HG02943 (cell line): ENCODE data around the gene TUBB3.
A peak's percentile ranks its signal among the peaks of the same experiment; 100 is the strongest.
"Not testable (repeated sequence)": the region's sequence is repeated elsewhere in the genome, so short reads cannot be mapped to it uniquely, and the experiment has no call there.

Source experiments
- ATAC-seq: cut with Tn5 transposase; IDR thresholded peaks from one replicate; pipeline ENCODE4 v1.9.1; 2021; ENCODE audit warnings: mild to moderate bottlenecking, low read depth, moderate library complexity; ENCODE audit not compliant: unreplicated experiment

TUBB3 gene

GRCh38 chr16:89960966-89961365 is 37.8 kb downstream of the TUBB3 start:
- no peak for ATAC-seq

GRCh38 chr16:89961920-89962319 is 38.8 kb downstream of the TUBB3 start:
- ATAC-seq = no peak

DNA sequence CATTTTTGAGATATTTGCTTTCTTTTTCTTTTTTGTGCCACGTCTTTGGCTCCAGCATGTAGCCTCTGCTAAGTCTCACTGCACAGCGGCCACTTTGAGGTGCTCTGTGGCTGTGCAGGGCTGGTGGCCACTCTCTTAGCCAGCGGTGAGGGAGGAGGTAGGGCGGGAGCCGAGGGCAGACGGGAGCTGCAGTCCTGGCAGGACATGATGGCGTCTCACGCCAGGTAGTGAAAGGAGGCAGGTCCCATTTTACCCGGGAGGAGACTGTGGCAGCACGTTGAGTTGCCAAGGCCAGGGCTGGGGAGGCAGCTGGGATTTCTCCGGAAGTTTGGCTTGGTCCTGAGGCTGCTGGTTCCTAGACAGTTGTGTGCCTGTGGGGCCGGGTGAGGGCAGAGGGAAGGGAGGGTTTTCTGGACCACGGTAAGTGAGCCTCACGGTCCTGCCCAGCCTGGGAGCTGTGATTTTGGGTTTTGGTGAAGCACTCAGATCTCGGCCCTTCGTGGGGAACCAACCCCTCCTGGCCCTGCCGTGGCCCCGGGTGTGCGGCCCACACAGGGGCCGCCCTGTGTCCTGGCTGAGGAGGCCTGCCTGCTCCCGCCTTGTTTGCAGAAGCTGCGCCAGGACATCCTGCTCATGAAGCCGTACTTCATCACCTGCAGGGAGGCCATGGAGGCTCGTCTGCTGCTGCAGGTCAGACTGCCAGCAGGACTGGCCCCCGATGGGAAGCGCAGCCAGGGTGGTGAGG is 39.8 kb downstream of the TUBB3 start:
- ATAC-seq = no peak

DNA sequence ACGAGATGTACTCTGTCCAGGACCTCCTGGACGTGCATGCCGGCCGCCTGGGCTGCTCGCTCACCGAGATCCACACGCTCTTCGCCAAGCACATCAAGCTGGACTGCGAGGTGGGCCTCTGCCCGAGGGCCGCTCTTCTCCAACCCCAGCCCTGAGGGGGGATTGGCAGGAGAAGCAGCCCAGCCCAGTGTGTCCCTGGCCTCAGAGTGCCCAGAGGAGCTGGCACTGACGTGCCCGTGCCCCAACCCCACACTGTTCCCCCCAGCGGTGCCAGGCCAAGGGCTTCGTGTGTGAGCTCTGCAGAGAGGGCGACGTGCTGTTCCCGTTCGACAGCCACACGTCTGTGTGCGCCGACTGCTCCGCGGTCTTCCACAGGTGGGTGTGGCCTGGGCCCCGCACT is 41.1 kb downstream of the TUBB3 start:
- no peak for ATAC-seq

- no peak for ATAC-seq
Observed at GRCh38 chr16:89965447-89966225, 42.5 kb downstream of the TUBB3 start.

- ATAC-seq = no peak
Observed at GRCh38 chr16:89966756-89967155, 43.6 kb downstream of the TUBB3 start.

GRCh38 chr16:89967436-89967835 is 44.3 kb downstream of the TUBB3 start:
- ATAC-seq = not testable (repeated sequence)

DNA sequence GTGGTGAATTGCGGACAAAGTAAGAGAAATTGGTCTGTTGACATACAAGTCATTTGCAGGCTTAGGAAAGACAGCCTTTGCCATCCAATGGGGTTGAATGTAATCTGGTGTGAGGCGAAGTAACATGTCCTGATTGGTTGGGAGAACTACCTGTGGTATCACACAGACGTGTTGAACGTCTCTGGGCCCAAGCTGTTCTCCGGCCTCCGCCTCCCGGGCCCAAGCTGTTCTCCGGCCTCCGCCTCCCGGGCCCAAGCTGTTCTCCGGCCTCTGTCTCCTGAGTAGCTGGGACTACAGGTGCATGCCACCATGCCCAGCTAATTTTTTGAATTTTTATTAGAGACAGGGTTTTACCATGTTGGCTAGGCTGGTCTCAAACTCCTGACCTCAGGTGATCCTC is 44.9 kb downstream of the TUBB3 start:
- ATAC-seq = not testable (repeated sequence)

GRCh38 chr16:89969741-89970410 is 46.7 kb downstream of the TUBB3 start:
- no peak for ATAC-seq

DNA sequence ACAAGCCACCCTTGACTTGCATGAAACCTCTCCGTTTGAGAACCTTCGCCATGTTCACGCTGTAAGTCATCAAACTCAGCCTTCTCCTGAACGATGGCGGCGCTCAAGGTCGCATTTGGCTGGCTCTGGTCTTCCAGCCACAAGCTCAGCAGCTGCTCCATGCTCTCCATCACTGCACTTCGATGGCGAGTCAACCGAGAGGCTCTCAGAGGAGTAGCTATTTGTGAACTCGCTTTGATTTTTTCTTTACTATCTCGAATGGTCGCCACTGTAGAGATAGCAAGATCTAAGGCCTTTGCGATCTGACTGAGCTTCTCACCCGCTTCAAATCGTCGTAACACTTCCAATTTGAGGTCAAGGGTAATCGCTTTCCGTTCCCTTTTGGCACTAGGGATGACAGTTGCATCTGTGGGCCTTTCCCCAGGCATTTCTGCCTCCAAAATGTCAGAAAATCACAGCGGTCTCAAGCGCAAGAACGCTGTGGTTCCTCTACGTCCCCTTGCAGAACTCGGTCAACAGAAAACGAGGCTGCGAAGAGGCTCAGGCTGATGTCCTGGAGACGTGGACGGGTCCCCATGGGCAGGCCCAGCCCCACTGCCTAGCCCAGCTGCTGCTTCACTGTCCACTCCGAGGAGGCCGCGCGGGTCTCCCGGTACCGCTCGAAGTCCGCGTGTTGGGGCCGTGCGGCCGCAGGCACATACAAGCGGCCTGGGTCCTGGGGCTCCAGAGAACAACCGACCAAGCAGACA is 48.5 kb downstream of the TUBB3 start:
- ATAC-seq = no peak

- ATAC-seq = peak; percentile 75
Observed at GRCh38 chr16:89972244-89973234, 49.4 kb downstream of the TUBB3 start.

DNA sequence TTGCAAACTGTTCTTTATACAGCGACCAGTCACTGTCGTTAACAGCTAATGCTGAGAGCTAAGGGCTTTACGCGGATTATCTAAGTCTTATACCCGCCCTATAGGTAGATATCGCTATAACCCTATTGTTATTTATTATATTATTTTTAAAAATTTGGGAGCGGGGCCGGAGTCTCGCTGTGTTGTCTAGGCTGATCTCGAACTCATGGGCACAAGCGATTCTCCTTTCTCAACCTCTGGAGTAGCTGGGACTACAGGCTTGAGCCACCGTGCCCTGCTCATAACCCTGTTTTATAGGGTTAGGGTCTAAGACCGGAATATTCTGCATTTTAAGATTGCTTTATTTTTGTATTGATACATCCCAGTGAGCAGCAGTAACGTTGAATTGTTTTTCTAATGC is 50.1 kb downstream of the TUBB3 start:
- no peak for ATAC-seq

DNA sequence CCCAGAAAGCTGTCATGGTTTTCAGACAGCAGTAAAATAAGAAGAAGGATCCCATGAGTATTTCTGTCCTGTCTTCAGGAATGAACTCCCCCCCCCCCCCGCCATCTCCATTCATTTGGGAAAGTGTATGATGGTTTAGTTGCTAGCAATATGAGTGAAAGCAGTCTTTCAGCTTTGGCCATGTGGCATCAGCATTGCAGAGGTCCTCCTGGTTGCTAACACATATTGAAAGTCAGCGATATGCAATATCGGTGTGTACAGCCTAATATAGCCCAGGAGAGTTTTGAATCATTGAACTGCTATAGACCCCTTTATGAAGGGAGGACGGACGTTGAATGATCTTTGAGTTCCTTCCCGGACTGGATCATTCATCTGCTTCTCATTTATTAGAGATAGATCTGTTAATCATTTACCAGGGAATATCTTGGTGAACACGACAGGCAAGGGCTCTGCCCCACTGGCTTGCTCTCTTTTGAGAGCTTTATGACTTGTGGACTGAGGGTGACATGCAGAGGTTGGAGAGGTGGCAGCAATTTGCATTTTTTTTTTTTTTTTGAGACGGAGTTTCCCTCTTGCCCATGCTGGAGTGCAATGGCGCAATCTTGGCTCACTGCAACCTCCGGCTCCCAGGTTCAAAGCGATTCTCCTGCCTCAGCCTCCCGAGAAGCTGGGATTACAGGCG is 50.7 kb downstream of the TUBB3 start:
- no peak for ATAC-seq

DNA sequence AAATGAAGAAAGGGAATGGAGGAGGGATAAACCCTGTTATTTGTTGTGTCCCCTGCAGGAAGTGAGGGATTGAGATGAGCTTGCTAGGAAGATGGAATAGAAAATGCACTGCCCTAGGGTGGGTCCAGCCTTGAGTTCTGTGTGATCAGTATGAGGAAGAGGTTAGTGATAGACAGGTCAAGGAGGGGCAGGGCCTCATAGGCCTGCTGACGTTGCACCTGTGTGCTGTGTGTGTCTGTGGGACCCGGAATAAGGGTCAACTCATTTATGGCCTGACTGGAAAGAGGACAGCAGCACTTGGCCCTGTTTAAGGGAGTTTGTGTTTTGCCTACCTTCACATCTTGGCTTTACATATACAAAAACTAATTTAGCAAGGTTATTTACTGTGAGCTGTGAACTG is 51.7 kb downstream of the TUBB3 start:
- ATAC-seq = no peak

DNA sequence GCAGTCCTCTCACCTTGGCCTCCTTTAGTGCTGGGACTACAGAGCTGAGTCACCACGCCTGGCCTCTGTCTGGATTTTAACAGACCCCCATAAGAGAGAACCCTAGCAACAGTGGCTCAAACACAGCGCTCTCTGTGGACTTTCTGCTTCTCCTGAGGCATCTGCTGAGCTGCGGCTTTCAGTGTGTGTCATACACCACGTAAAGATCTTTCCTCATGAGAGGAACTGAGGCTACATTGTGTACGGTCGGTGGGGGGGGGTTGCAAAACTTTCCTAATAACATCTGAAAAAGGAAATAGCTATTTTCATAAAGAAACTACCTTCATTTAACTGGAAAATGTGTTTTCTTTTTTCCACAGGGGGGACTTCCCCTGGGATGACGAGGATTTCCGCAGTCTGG is 58.3 kb downstream of the TUBB3 start:
- no peak for ATAC-seq

DNA sequence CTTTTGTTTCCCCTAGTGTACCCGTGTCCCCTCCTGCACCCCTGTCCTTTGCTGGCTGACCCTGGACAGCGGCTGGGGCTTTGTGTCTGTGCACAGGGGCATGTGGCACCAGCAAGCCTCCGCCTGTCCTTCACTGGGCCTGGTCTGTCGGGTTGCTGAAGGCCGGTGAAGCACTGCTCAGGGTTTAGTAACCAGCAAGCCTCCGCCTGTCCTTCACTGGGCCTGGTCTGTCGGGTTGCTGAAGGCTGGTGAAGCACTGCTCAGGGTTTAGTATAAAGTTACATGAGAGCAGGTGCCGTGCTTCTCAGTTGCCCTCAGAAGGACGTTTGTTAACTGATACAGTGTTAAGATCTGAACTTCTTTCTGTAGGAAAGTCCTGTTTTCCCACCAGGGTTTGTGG is 59.2 kb downstream of the TUBB3 start:
- ATAC-seq = no peak

- no peak for ATAC-seq
Observed at GRCh38 chr16:89983536-89983935, 60.4 kb downstream of the TUBB3 start.

DNA sequence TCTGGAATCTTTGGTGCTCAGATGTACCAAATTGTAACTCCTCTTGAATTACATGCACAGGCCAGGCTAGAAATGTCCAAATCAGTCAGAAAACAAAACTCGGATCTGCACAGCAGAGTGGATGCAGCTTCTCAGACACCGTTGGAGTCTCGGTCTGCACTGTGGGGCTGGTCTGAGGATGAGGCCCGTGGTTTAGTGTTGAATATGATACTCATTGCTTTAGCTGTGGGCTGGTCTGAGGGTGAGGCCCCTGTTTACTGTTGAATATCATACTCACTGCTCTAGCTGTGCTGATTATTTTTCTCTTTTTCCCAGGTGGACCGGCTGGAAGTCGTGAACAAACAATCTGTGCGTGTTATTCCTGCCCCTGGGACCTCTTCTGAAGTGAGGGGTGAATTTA is 61.1 kb downstream of the TUBB3 start:
- no peak for ATAC-seq

DNA sequence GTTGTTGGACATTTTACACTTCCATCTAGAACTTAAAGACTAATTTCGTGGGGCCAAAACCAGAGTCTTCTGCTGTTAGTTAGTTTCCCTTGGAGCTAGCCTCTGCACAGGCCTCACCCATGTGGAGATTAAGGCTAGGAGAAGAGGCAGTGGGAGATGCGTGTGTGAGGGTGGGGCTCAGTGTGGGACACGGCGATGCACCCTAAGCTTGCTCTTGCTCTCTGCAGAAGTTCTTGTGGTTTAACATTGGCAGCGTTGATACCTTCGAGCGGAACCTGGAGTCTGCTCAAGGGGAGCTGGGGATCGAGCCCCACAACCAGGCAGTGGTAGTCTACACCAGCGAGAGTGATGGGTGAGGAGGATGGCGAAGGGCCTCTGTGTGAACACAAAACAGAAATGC is 62.1 kb downstream of the TUBB3 start:
- ATAC-seq = no peak
